ENCODE measurements around the gene NRP2. TPM values are rescaled to one million over a fixed set of nuclear protein-coding genes. Genes with fewer than 3 reads are reported as not detected.

The NRP2 gene
- total and polyA plus RNA-seq, 2 experiments from 2014 or later, result 61.0 to 79.2 TPM

DNA sequence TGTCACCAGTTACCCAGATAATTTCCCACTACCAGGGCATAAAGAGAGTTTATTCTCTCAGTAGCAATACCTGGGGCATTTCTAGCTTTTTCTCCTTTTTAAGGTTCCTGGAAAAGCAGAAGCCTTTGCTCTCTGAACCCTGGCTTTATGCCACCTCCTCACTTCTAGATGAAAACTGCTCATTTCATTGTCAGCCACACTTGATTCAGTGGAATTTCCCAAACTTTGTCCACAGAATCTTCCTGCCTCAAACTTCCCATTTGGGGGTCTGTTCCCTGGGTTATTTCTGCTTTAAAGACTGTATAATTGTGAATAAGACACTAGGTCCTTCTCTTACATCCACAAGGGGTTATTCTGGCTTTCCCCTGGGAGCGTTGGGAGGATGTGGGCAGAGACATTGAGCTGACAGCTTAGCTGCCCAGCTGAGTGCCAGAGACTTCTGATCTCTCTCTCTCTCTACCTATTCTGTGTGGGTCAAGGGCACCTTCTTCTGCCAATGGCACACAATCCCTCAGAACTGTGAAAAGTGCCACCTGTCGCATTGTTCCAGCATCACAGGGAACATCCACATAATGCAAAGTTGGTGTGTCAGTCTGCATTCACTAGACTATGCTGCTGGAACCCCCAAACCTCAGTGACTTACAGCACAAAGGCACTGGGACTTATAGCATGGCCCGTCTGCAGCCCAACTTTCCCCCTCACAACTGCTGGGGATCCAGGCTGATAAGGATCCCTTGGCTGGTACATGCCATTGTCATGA lies 19.9 kb upstream of the NRP2 start:
- H3K4me2 ChIP-seq, result no peak overlapping the region
- no peaks in the 10 kb centered on the region for H3K9me2 ChIP-seq (replicated peaks; ENCODE audit: insufficient read depth)
- H3K9me3 ChIP-seq (ENCODE audit: low read depth), result no peaks in the 10 kb centered on the region
- H2AFZ ChIP-seq, result no peak overlapping the region
- WGBS (ENCODE audit: low lambda C conversion rate, missing lambda C conversion rate), result 97% methylated on average over 3 of the region's 3 CpGs
- H3K4me1 ChIP-seq (ENCODE audit: insufficient read depth), result no peaks in the 10 kb centered on the region
- H3K27me3 ChIP-seq, result no peaks in the 10 kb centered on the region
- no peaks in the 10 kb centered on the region for H3K36me3 ChIP-seq (replicated peaks; ENCODE audit: insufficient read depth, low read depth)
- no peak for TF ChIP-seq EZH2phosphoT487 (IDR thresholded peaks at IDR 0.05; ENCODE audit: low read depth, severe bottlenecking, unreplicated experiment)
- TF ChIP-seq, protein P1, sequence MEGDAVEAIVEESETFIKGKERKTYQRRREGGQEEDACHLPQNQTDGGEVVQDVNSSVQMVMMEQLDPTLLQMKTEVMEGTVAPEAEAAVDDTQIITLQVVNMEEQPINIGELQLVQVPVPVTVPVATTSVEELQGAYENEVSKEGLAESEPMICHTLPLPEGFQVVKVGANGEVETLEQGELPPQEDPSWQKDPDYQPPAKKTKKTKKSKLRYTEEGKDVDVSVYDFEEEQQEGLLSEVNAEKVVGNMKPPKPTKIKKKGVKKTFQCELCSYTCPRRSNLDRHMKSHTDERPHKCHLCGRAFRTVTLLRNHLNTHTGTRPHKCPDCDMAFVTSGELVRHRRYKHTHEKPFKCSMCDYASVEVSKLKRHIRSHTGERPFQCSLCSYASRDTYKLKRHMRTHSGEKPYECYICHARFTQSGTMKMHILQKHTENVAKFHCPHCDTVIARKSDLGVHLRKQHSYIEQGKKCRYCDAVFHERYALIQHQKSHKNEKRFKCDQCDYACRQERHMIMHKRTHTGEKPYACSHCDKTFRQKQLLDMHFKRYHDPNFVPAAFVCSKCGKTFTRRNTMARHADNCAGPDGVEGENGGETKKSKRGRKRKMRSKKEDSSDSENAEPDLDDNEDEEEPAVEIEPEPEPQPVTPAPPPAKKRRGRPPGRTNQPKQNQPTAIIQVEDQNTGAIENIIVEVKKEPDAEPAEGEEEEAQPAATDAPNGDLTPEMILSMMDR (IDR thresholded peaks at IDR 0.05; ENCODE audit: poor library complexity), result no peak
- TF ChIP-seq EZH2 (IDR thresholded peaks at IDR 0.05; ENCODE audit: borderline replicate concordance), result no peak
- no peaks in the 10 kb centered on the region for H4K20me1 ChIP-seq (ENCODE audit: insufficient read depth, poor library complexity, severe bottlenecking)
- no peak for DNase-seq (ENCODE audit: low spot score)
- no peak overlapping the region for H3K27ac ChIP-seq
- no peaks in the 10 kb centered on the region for H3K79me2 ChIP-seq
- H3K4me3 ChIP-seq, result no peak overlapping the region

DNA sequence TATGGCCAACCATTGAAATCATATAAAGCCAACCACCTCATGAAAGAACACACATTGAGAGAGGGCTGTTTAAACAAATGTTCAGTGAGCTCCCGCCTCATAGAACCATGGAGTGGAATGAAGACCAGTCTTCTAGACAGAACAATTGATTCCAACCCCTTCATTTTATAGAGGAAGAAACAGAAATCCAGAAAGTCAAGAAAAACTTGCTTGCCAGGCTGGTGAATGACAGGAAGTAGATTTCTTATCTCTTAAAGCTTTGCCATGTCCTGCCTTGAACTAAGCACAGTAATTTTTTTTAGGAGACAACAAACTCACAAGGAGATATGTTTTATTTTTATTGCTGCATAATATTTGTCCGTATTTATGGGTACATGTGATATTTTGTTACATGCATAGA lies 16.5 kb upstream of the NRP2 start:
- Histone ChIP-seq H3K27ac (no peak overlapping the region), H3K79me2 (no peaks in the 10 kb centered on the region), H3K4me2 (no peak overlapping the region), H3K4me3 (no peak overlapping the region), H3K9me2 (replicated peaks; ENCODE audit: insufficient read depth) (no peaks in the 10 kb centered on the region), H3K27me3 (no peaks in the 10 kb centered on the region), H4K20me1 (ENCODE audit: insufficient read depth, poor library complexity, severe bottlenecking) (no peaks in the 10 kb centered on the region), H3K4me1 (ENCODE audit: insufficient read depth) (no peaks in the 10 kb centered on the region), H3K9me3 (ENCODE audit: low read depth) (no peaks in the 10 kb centered on the region), H2AFZ (no peak overlapping the region), H3K36me3 (replicated peaks; ENCODE audit: insufficient read depth, low read depth) (no peaks in the 10 kb centered on the region)
- TF ChIP-seq EZH2phosphoT487 (IDR thresholded peaks at IDR 0.05; ENCODE audit: low read depth, severe bottlenecking, unreplicated experiment) (no peak), EZH2 (IDR thresholded peaks at IDR 0.05; ENCODE audit: borderline replicate concordance) (no peak)
- TF ChIP-seq, protein P1 (IDR thresholded peaks at IDR 0.05; ENCODE audit: poor library complexity), result no peak
- WGBS (ENCODE audit: low lambda C conversion rate, missing lambda C conversion rate), result 75% methylated on average over 2 of the region's 2 CpGs
- DNase-seq (ENCODE audit: low spot score), result no peak

DNA sequence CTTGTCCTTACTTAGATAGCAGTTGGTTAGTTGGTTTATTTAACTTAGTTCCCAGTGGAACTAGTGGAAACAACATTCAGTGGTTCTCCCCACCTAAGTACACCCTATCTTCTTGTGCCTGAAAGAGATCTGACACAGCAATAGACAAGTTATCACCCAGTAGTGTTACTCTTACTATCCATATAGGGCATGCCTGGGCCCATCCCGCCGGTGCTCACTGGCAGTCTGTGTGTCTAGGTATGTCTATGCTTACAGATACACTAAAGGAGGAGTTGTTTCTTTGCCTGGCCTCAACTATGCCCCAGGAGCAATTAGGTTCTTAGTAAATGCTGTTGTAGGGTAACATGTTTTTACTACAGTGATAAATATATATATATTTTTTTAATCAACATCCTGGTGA lies 12.0 kb upstream of the NRP2 start:
- H3K9me2 ChIP-seq (replicated peaks; ENCODE audit: insufficient read depth), result no peaks in the 10 kb centered on the region
- no peaks in the 10 kb centered on the region for H3K9me3 ChIP-seq (ENCODE audit: low read depth)
- H3K4me1 ChIP-seq (ENCODE audit: insufficient read depth), result peaks cover 3% of the 10 kb centered on the region
- no peak overlapping the region for H3K4me3 ChIP-seq
- no peaks in the 10 kb centered on the region for H3K79me2 ChIP-seq
- no peak for DNase-seq (ENCODE audit: low spot score)
- H3K36me3 ChIP-seq (replicated peaks; ENCODE audit: insufficient read depth, low read depth), result no peaks in the 10 kb centered on the region
- H3K27me3 ChIP-seq, result no peaks in the 10 kb centered on the region
- WGBS (ENCODE audit: low lambda C conversion rate, missing lambda C conversion rate), result 90% methylated on average over 2 of the region's 2 CpGs
- no peaks in the 10 kb centered on the region for H4K20me1 ChIP-seq (ENCODE audit: insufficient read depth, poor library complexity, severe bottlenecking)
- TF ChIP-seq EZH2phosphoT487 (IDR thresholded peaks at IDR 0.05; ENCODE audit: low read depth, severe bottlenecking, unreplicated experiment), result no peak
- no peak for TF ChIP-seq EZH2 (IDR thresholded peaks at IDR 0.05; ENCODE audit: borderline replicate concordance)
- TF ChIP-seq, protein P1 (IDR thresholded peaks at IDR 0.05; ENCODE audit: poor library complexity), result no peak
- no peak overlapping the region for H2AFZ ChIP-seq
- H3K4me2 ChIP-seq, result no peak overlapping the region
- H3K27ac ChIP-seq, result no peak overlapping the region
